ENCODE data around the gene SIPA1L3.

SIPA1L3 gene

DNA sequence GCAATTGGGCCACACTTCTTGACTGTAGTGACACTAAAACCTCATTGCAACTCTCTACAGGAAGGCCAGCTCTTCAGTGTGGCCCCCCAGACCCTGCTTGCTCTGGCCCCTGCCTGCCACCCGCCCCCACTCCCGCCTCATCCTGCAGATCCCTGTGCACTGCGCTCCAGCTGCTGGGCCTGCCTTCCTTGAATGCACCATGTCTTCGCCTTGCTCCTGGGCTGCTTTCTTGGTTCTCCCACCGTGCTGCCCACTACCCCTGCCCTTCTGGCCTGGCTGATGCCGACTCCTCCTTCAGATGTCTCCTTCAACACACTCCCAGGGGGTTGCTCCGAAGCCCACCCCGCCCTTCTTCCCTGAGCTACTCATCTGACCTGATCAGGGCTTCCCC, 98.2 kb downstream of the SIPA1L3 start:
- Histone ChIP-seq H3K4me3 (ENCODE audit: low read depth, low read length, poor library complexity, severe bottlenecking) (peak overlapping the region; percentile 57), H3K9me2 (ENCODE audit: low read depth, low read length) (no peaks in the 10 kb centered on the region), H3K4me1 (ENCODE audit: insufficient read depth, low read length, severe bottlenecking) (peaks cover 68% of the 10 kb centered on the region), H3K79me2 (ENCODE audit: insufficient read depth, low read length) (no peaks in the 10 kb centered on the region), H3K27ac (ENCODE audit: low read depth, low read length, poor library complexity, severe bottlenecking) (peak overlapping the region; percentile 92), H3K9me3 (ENCODE audit: low read length) (no peaks in the 10 kb centered on the region), H3K9ac (ENCODE audit: low read length) (peak overlapping the region; percentile 75; the same call in 1 of the 2 replicates), H3K4me2 (ENCODE audit: low read length) (peak overlapping the region; percentile 77), H3K36me3 (ENCODE audit: insufficient read depth, low read length) (no peaks in the 10 kb centered on the region), H3F3A (ENCODE audit: insufficient read depth, low read length) (no peaks in the 10 kb centered on the region), H2AFZ (ENCODE audit: low read length) (no peak overlapping the region), H3K27me3 (ENCODE audit: insufficient read depth, low read length) (no peaks in the 10 kb centered on the region), H4K20me1 (ENCODE audit: insufficient read depth, low read length) (no peaks in the 10 kb centered on the region)
- TF ChIP-seq CTCF (IDR thresholded peaks at IDR 0.05; ENCODE audit: low read length) (no peak), EZH2 (IDR thresholded peaks at IDR 0.05; ENCODE audit: borderline replicate concordance, low read length) (no peak)

DNA sequence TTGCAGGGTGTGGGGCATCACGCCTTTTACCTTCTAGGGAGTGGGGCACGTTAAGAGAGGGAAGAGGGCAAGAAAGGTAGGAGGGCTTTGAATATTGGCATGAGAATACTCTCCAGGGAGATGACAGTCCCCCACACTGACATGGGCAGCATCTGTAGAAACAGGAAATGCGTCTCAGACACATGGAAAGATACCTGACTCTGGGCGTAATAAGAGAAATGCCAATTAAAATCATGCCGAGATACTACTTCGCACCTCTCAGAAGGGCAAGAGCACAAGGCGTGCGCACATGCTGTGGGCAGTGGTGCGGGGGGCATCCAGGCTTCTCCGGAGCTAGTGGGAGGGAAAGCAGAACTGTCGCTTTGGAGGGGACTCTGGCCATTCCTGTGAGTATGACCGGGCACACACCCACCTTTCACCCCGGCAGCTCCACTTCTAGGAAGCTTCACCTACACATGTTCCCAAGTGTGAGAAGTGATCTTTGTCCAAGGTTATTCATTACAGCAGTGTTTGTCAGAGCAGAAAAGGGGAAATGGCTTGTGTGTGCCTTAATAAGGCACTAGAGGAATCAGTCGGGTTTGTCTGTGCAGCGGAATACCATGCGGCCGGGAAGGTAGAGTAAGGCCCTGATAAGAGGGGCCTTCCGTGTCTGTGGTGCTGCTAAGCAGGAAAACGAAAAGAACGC, 99.5 kb downstream of the SIPA1L3 start:
- Histone ChIP-seq H3K9me3 (ENCODE audit: low read length) (no peaks in the 10 kb centered on the region), H3K79me2 (ENCODE audit: insufficient read depth, low read length) (no peaks in the 10 kb centered on the region), H3K9me2 (ENCODE audit: low read depth, low read length) (no peaks in the 10 kb centered on the region), H3K4me1 (ENCODE audit: insufficient read depth, low read length, severe bottlenecking) (peaks cover 71% of the 10 kb centered on the region), H3K36me3 (ENCODE audit: insufficient read depth, low read length) (no peaks in the 10 kb centered on the region), H3K9ac (ENCODE audit: low read length) (peak overlapping the region; percentile 23; the same call in 1 of the 2 replicates), H3F3A (ENCODE audit: insufficient read depth, low read length) (no peaks in the 10 kb centered on the region), H3K4me3 (ENCODE audit: low read depth, low read length, poor library complexity, severe bottlenecking) (no peak overlapping the region), H4K20me1 (ENCODE audit: insufficient read depth, low read length) (no peaks in the 10 kb centered on the region), H3K4me2 (ENCODE audit: low read length) (peak overlapping the region; percentile 77; the same call in 1 of the 2 replicates), H2AFZ (ENCODE audit: low read length) (no peak overlapping the region), H3K27me3 (ENCODE audit: insufficient read depth, low read length) (no peaks in the 10 kb centered on the region), H3K27ac (ENCODE audit: low read depth, low read length, poor library complexity, severe bottlenecking) (peak overlapping the region; percentile 92)
- no peak for TF ChIP-seq EZH2 (IDR thresholded peaks at IDR 0.05; ENCODE audit: borderline replicate concordance, low read length)

- H3K36me3 ChIP-seq (ENCODE audit: insufficient read depth, low read length) = no peaks in the 10 kb centered on the region
- H2AFZ ChIP-seq (ENCODE audit: low read length) = no peak overlapping the region
- H3K9me2 ChIP-seq (ENCODE audit: low read depth, low read length) = no peaks in the 10 kb centered on the region
- H4K20me1 ChIP-seq (ENCODE audit: insufficient read depth, low read length) = no peaks in the 10 kb centered on the region
- H3K4me1 ChIP-seq (ENCODE audit: insufficient read depth, low read length, severe bottlenecking) = peaks cover 67% of the 10 kb centered on the region
- H3K4me3 ChIP-seq (ENCODE audit: low read depth, low read length, poor library complexity, severe bottlenecking) = no peak overlapping the region
- no peak for TF ChIP-seq EZH2 (IDR thresholded peaks at IDR 0.05; ENCODE audit: borderline replicate concordance, low read length)
- TF ChIP-seq CTCF (IDR thresholded peaks at IDR 0.05; ENCODE audit: low read length) = no peak
- no peaks in the 10 kb centered on the region for H3K79me2 ChIP-seq (ENCODE audit: insufficient read depth, low read length)
- no peak overlapping the region for H3K9ac ChIP-seq (ENCODE audit: low read length)
- no peaks in the 10 kb centered on the region for H3K27me3 ChIP-seq (ENCODE audit: insufficient read depth, low read length)
- no peaks in the 10 kb centered on the region for H3F3A ChIP-seq (ENCODE audit: insufficient read depth, low read length)
- H3K4me2 ChIP-seq (ENCODE audit: low read length) = no peak overlapping the region; the same call in 1 of the 2 replicates
- no peaks in the 10 kb centered on the region for H3K9me3 ChIP-seq (ENCODE audit: low read length)
- peak overlapping the region; percentile 72 for H3K27ac ChIP-seq (ENCODE audit: low read depth, low read length, poor library complexity, severe bottlenecking)
These were observed 102.7 kb downstream of the SIPA1L3 start for GRCh38 chr19:38009650-38010242.

Measured in OCI-LY1 (cell line).